Measurements from ENCODE around the gene MYLIP. TPM values are rescaled to one million over a fixed set of nuclear protein-coding genes. Genes with fewer than 3 reads are reported as not detected.
"Not testable (repeated sequence)": the region's sequence is repeated elsewhere in the genome, so short reads cannot be mapped to it uniquely, and the experiment has no call there.

MYLIP gene
- total RNA-seq, 1 donor from 2014 or later: 21.0 TPM

DNA sequence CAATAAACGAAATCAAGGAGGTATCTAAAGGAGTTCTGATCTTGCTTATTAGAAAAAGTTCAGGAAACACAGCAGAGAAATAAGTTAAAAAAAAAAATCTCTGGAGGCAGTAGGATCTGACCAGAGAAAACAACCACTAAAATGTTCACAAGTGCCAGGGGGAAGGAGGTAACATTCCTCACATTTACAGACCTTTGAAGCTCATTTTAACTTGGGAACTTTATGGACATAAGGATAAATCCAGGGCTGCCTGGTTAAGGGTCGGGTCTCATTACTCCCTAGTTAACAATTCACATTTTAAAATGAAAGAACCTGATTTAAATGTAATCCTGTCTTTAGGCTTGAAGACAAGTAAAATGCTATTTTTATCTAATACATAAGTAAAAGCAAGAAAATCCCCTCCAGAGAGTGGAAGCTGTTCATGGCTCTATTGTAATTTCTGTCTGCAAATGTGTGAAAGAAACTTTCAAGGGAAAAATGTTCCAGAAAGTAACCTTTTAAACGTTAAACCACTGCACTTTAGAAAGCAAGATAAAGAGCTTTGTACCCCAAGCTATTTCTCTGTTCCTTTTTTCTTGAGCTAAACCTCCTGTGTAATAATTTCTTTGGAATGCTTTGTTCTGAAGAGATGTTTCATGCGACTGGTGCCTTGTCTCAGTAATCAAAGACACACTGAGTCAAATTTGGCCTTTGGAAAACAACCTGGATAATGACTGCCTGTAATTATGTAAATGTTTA lies 38.2 kb downstream of the MYLIP start:
- intact Hi-C loops (cut with micrococcal nuclease): no loop called here

DNA sequence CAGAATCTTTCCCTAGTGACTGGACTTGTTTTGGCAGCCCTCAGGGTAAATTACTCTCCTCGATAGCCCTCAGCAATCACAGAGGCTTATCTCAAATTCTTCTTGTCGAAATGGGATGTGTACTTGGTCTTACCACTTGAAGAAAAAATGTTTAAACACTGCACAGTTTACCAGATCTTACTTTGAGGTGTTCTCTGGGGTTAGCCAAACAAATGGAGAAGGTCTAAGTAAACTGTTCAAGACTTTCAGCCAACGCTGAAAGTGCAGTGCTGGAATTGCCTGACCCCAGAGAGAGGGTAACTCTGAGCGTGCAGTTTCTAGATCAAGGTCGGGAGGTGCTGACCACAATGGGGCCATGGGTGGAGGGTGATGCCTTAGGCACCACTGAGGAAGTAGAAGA lies 39.2 kb downstream of the MYLIP start:
- intact Hi-C loops (cut with micrococcal nuclease): no loop called here

DNA sequence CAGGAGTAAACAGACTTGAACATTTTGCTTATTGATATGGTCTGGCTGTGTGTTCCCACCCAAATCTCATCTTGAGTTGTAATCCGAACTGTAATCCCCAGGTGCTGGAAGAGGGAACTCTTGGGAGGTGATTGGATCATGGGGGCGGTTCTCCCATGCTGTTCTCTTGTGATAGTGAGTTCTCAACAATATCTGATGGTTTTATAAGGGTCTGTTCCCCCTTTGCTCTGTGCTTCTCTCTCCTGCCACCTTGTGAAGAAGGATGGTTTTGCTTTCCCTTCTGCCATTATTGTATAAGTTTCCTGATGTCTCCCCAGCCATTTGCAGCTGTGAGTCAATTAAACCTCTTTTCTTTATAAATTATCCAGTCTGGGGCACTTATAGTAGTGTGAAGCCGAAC lies 40.0 kb downstream of the MYLIP start:
- intact Hi-C loops (cut with micrococcal nuclease): no loop called here

DNA sequence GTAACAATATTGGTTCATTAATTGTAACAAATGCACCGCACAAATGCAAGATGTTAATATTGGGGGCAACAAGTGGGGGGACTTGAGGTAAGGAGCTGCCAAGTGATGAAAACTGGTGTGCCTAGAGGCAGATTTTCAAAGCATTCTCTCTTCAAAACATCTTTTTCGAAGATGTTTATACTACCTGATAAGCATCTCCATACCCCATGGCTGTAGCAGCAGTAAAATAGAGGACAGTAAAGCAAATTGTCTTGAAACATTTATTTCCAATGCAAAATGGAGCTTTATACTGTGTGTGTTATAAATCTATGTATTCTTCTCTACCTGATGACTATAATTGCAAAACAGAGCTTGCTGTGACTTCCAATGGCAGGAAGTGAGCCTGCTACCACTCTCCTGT lies 42.5 kb downstream of the MYLIP start:
- intact Hi-C loops (cut with micrococcal nuclease): no loop called here

DNA sequence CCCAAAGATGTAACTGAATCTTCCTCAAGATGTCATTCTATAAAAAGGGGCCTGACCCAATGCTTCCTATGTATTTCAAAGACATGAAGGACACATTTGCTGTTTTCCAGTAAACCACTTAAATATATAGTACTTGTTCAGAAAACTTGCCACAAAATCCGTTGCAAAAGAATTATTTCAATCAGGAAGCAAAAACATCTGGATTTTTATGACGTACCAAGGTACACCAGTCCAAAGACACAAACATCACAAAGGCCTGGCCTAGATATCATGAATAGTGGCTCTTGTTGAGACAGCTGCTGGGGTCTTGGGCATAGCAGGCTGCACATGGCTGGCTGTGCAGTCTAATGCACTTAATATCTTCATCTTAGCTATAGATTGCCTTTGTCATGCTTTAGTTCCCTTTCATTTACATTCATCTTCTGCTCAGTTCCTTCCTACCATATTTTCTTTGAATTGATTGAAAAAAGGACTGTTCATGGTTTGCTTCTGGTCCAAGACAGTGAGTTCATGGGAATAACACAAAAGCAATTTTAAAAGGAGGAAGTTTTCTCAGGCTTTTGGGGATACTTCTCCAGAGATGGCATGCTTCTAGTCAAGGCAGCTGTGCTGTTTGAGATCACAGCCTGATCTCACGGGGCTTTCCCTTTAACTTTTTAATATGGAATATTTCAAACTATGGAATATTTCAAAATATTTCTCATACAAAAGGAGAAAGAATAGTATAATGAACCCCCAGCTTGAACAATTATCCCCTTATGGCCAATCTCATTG lies 44.5 kb downstream of the MYLIP start:
- intact Hi-C loops (cut with micrococcal nuclease): no loop called here

DNA sequence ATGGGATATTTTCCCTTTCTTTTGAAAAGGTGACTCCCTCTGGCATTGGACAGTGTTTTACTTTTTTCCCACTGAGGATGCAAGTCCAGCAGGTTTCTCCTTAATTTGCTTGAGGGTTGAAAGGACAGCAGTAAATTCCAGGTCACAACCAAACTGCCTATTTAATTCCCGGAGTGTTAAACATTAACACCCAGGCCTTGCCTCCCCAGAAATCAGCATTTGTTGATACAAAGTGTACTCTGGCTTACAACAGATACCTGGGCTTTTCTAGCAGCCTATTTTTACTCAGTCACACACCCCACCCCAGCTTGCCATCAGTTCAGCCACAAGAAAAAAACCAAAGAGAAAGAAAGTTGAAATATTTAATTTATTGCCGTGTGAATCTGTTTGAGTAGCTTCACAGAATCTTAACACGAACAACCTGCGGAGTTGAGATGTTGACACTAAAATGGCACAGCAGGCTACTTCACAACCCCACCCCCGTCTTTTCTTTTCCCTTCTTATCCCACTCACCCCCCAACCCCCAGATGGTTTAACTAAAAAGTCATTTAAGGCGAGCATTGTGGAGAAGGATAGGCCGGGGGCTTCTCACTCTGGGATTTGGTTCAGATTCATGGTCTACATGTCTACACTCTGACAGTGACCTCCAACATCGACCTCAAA lies 45.7 kb downstream of the MYLIP start:
- intact Hi-C loops (cut with micrococcal nuclease): no loop called here

DNA sequence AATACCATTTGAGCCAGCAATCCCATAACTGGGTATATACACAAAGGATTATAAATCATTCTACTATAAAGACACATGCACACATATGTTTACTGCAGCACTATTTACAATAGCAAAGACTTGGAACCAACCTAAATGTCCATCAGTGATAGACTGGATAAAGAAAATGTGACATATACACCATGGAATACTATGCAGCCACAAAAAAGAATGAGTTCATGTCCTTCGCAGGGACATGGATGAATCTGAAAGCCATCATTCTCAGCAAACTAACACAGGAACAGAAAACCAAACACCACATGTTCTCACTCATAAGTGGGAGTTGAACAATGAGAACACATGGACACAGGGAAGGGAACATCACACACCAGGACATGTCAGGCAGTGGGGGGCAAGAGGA lies 47.7 kb downstream of the MYLIP start:
- intact Hi-C loops (cut with micrococcal nuclease): not testable (repeated sequence)

DNA sequence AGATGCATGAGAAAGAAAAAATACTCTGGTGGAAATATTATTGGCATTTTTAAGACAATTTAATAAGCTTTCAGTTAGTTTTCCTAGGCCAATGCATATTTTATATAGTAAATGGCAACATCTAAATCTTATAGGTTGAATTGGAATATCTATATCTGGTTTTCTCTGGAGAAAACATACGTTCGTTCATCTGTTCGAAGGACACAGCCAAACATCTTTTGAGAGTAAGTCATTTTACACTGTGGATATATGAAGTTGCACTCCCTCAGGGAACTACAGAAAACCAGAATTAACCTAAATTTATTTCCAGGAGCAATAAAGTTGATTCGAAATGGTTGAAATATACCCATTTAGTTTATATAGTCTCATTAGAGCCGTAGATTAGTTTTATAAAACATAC lies 49.0 kb downstream of the MYLIP start:
- intact Hi-C loops (cut with micrococcal nuclease): no loop called here

DNA sequence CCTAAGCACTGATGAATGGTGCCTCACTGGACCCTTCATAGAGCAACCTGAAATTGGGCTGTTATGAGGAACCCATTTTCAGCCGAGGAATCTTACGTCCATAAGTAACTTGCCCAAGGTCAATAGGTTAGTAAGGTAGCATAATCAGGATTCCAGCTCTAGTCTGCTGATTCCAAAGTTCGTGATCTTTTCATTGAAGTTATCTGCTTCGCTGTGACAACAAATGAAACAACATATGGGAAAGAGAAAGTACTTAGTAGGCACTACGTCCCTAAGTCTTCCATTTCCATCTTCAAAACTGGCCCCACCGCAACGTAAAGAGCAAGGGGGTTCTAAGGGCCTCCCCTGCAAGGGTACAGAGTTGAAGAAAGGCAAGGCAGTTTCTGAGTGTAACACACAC lies 49.5 kb downstream of the MYLIP start:
- intact Hi-C loops (cut with micrococcal nuclease): no loop called here

DNA sequence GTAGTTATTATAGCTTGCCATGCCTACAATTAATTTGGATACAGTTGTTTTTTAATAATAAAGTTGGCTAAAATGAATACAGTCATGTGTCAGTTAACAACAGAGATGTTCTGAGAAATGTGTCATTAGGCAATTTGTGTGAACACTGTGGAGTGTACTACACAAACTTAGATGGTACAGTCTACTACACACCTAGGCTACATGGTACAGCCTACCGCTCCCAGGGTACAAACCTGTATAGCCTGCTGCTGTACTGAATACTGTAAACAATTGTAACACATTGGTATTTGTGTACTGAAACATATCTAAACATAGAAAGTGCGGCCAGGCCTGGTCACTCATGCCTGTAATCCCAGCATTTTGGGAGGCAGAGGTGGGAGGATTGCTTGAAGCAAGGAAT lies 50.2 kb downstream of the MYLIP start:
- intact Hi-C loops (cut with micrococcal nuclease): no loop called here

DNA sequence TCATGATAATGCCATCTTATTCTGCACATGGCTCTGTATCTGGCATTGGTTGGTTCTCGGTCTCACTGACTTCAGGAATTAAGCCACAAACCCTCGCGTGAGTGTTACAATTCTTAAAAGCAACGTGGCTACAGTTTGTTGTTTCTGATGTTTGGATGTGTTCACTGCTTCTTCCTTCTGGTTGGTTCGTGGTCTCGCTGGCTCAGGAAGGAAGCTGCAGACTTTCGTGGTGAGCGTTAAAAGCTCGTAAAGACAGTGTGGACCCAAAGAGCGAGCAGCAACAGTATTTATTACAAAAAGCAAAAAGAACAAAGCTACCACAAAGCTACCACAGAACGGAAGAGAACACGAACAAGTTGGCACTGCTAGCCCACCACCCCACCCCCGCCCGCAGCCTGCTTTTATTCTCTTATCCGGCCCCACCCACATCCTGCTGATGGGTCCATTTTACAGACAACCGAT lies 51.1 kb downstream of the MYLIP start:
- intact Hi-C loops (cut with micrococcal nuclease): loop anchor here (1.0 to 5.0 kb wide), 3 partner anchors 43 to 278 kb away; partner anchors contain the start of gene MYLIP

DNA sequence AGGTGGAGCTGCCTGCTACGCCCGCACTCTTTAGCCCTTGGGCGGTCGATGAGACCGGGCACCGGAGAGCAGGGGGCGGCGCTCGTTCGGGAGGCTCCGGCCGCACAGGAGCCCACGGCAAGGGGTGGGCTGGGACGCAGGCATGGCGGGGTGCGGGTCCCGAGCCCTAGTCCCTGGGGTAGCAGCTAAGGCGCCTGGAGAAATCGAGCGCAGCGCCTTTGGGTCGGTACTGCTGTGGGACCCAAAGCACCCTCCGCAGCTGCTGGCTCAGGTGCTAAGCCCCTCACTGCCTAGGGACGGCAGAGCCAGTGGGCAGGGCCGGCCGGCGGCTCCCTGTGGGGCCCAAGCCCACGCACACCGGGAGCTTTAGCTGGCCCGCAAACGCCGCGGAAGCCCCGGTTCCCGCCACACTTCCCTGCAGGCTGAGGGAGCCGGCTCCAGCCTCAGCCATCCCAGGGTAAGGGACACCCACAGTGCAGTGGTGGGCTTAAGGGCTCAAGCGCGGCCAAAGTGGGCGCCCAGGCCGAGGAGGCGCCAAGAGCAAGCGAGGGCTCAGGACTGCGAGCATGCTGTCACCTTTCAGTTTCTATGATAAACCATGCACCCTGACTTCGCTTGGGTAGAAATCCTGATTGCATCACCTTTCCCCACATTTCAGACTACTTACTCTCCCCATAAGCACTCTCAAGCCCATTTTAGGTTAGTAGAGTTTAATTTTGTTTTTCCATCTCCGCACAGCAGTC lies 52.0 kb downstream of the MYLIP start:
- intact Hi-C loops (cut with micrococcal nuclease): loop anchor here (1.0 to 5.0 kb wide), 3 partner anchors 44 to 279 kb away; partner anchors contain the start of gene MYLIP

DNA sequence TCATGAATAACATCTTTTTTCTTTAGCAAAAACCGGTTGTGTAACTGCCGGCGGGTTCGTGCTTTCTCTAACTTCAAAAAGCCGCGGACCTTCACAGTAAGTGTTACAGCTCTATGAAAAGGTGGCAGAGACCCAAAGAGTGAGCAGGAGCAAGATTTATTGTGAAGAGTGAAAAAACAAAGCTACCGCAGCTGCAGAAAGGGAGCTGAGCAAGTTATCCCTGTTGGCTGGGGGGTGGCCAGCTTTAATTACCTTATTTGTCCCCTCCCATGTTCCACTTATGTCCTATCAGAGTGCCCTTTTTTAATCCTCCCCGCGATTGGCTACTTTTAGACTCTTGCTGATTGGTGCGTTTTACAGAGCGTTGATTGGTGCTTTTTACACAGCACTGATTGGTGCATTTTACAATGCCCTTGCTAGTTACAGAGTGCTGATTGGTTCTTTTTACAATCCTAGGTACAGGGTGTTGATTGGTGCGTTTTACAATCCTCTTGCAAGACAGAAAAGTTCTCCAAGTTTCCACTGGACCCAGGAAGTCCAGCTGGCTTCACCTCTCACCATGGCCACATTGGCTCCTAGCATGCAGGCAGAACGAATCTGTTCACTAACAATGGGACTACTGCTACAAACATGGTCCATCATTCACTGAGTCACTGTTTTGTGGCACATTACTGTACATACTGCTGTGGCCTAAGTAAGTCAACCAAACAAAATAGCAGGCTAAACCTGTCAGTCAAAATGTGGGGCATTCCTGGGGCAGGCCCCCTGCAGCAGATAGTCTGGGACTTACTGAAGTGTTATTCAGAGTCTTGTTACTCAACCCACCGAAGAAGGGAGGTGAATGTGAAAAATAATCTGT lies 52.8 kb downstream of the MYLIP start:
- intact Hi-C loops (cut with micrococcal nuclease): loop anchor here (5.0 kb wide), 1 partner anchor 279 kb away; no protein-coding TSS in a partner anchor

DNA sequence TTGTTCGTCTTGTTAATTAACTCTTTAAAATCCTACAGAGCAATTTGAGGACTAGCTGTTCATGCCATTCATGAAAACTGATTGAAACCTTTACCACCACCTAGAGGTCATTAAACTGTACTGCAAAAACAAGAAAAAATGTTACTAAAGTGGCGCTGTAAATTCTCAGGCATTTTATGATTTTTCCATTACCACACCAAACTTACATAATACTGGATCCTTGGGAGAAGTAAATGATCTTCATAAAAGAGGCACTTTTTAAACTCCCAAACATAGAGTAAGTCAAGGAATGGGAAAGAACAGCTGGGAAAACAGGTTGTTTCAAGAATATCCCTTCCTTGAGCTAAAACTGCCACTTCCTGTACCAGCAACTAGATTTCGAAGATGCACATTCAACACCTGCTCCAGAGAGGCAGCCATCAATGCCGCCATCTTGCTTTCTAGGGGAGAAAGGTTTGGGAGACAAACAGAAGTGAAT lies 54.3 kb downstream of the MYLIP start:
- intact Hi-C loops (cut with micrococcal nuclease): loop anchor here (1.0 to 5.0 kb wide), 2 partner anchors 281 to 492 kb away; no protein-coding TSS in a partner anchor

DNA sequence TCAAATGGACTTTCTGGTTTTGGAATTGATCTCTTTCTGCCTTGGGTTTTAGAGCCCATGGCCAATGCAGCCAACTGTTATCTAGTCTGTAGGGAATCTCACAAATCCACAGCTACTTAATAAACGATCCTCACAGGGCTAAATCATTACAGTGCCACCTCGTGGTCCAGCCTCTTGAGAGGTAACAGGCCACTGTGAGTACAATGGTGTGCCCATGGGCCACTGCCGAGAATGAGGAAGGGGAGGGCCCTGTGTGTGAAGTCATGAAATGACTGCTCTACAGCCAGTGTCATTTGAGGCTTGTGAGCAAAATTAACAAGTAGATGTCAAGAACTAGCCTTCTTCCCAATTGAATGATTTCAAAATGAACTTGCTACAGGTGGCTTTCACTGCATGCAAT lies 55.2 kb downstream of the MYLIP start:
- intact Hi-C loops (cut with micrococcal nuclease): loop anchor here (5.0 kb wide), 1 partner anchor 282 kb away; no protein-coding TSS in a partner anchor

DNA sequence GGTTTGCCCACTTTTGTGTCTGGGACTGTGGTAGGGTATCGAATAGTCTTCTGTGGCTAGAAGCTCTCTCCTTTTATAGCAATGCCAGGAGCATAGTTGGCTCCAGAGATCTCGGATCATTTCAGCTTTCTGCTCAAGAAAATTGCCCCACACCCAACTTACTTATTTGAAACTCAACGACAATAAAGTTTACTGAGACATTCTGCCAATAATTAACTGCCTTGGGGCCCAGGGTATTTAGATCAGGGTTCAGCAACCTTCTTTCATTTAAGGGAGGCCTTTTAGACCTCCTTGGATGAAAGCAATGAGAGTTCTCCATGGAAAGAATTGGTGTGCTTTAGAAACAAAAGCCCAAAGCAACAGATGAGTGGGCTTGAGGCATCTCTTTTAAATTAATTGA lies 55.7 kb downstream of the MYLIP start:
- intact Hi-C loops (cut with micrococcal nuclease): loop anchor here (5.0 kb wide), 1 partner anchor 282 kb away; no protein-coding TSS in a partner anchor

DNA sequence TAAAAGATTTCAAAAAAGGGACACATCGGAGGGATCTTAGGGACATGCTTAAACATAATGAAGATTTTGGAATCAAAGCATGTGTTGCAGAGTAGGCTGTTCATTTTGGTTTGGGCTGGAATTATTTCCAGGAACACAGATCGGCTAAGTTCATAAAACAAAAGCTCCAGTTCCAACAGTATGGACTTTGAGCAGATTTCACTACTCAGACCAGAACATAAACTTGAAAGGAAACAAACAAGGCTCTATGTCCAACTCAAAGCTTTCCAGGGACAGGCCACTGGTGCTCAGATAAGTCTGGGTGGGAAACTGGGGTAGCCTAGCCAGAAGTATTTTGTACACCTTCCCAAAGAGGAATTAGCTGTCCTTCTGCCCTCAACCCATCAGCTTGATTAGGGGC lies 58.3 kb downstream of the MYLIP start:
- intact Hi-C loops (cut with micrococcal nuclease): no loop called here

DNA sequence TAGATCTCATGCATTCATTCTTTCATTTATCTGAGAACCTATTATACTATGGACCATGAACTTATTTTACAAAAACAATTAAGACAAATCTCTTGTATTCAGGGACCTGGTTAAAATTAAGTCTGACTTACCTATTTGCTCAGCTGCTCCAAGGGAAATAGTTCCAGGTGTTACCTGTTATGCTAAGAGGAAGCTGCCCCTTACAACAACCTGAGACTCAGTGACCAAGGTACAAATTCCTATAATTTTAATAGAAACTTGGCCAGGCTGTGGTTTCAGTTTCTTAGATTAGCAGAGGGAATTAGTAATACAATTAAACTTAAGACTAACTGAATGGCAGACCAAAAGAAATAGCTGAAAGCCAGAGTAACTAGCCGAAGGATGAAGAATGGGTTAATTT lies 61.3 kb downstream of the MYLIP start:
- intact Hi-C loops (cut with micrococcal nuclease): no loop called here

DNA sequence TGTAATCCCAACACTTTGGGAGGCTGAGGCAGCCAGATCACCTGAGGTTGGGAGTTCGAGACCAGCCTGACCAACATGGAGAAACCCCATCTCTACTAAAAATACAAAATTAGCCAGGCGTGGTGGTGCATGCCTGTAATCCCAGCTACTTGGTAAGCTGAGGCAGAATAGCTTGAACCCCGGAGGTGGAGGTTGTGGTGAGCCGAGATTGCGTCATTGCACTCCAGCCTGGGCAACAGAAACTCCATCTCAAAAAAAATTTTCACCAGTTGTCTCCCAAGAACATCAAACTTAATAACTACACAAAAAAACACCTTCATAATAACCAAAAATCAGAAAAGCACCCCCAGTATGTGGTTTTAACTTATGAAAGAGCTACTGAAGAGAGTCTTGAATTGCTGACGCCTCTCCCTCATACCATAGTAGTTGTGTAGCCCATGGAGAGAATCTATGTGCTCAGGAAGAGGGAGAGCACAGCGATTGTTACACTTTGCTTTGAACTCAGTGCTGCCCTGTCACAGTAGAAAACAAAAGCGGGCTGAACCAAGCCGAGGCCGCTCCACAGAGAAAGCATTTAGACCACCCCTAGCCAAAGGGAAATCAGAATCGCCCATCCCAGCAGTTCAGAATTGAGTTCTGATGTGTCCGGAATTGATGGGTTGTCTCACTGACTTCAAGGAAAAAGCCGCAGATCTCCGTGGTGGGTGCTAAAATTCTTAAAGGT lies 67.5 kb downstream of the MYLIP start:
- intact Hi-C loops (cut with micrococcal nuclease): no loop called here
